Fibroblast of the conjunctiva (primary cell): Measurements from ENCODE around the gene TRMT1L.

Experiments used
- DNase-seq: peaks from one replicate; pipeline ENCODE4 v3.0.0-alpha.2; 2010; ENCODE audit warnings: low read depth

The TRMT1L gene

GRCh38 chr1:185129708-185130107, 27.0 kb downstream of the TRMT1L start:
- no peak for DNase-seq

- DNase-seq, result no peak
Measured at GRCh38 chr1:185112356-185112755, 44.4 kb downstream of the TRMT1L start.

DNA sequence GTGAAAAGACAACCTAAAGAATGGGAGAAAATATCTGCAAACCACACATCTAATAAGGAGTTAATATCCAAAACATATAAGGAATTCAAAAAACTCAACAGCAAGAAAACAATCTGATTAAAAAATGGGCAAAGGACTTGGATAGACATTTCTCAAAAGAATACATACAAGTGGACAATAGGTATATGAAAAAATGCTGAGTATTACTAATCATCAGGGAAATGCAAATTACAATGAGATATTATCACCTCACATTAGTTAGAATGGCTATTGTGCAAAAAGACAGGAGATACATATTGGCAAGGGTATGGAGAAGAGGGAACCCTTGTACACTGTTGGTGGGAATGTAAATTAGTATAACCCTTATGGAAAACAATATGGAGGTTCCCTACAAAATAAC, 44.9 kb downstream of the TRMT1L start:
- DNase-seq, result no peak

- DNase-seq, result no peak
Measured at GRCh38 chr1:185110145-185110544, 46.6 kb downstream of the TRMT1L start.

- DNase-seq, result no peak
Measured at GRCh38 chr1:185108321-185108720, 48.4 kb downstream of the TRMT1L start.

DNA sequence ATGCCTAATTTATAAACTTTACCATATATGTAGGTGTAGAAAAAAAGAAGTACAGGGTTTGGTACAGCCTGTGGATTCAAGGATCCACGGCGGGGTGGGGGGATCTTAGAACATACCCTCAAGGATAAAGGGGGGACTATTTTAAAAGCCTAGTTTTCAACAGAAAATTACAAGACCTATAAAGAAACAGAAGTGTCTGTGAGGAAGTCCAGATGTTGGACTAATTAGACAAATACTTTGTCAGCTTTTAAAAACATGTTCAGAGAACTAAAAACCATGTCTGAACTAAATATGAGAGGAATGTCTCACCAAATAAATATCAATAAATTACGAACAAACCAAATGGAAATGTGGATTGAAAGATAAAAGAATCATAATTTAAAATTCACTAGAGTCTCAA, 51.6 kb downstream of the TRMT1L start:
- DNase-seq, result no peak

DNA sequence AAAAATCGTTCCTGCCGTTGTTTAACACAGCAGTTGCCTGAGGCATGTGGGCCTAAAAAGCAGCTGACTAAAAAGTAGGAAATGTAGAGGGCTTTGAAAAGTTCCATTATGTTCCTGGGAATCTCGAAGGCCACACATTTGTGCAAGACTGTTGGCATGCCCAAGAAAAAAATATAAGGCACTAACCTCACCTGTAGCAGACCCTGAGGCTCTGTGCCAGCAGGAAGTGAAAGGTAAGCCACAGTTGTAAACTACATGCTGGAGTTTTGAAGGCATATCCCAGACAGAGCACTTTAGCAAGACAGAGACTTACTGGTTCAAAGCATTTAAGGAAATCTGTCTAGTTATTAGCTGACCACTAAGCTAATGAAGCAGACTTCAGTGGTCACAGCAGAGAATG, 52.7 kb downstream of the TRMT1L start:
- no peak for DNase-seq

GRCh38 chr1:185096531-185096930, 60.2 kb downstream of the TRMT1L start:
- DNase-seq, result no peak

GRCh38 chr1:185094761-185095160, 62.0 kb downstream of the TRMT1L start:
- no peak for DNase-seq

DNA sequence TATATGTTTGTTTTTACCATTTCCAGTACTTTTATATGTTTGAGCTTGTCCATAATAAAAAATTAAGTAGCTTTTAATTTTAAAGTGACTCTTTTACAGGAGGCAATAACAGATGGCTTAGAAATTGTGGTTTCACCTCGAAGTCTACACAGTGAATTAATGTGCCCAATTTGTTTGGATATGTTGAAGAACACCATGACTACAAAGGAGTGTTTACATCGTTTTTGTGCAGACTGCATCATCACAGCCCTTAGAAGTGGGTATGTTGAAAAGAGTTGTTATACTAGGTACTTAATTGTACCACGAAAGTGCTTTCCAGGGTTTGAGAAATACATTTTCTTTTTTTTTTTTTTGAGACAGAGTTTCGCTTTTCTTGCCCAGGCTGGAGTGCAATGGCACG, 65.3 kb downstream of the TRMT1L start:
- DNase-seq, result no peak

- no peak for DNase-seq
Measured at GRCh38 chr1:185087746-185088145, 69.0 kb downstream of the TRMT1L start.

- no peak for DNase-seq
Measured at GRCh38 chr1:185087101-185087500, 69.7 kb downstream of the TRMT1L start.

GRCh38 chr1:185083818-185084217, 72.9 kb downstream of the TRMT1L start:
- DNase-seq, result no peak

GRCh38 chr1:185080422-185080821, 76.3 kb downstream of the TRMT1L start:
- no peak for DNase-seq

DNA sequence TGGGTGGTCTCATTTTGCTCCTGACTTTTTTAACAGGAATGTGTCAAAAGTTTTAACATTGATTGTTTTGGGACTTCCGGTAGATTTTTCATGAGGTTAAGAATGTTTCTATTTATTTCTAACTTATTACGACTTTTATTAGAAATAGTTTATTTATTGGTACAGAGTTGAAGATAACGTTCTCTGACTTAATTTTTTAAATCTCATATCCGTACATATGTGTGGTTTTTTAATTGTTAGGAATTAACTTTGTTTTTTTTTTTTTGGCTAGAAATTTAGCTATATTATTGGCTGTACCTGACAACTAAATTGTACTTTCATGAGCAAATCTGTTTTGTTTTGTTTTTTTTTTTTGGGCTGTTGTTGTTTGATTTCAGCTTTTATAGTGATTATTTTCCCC, 79.4 kb downstream of the TRMT1L start:
- DNase-seq, result no peak

DNA sequence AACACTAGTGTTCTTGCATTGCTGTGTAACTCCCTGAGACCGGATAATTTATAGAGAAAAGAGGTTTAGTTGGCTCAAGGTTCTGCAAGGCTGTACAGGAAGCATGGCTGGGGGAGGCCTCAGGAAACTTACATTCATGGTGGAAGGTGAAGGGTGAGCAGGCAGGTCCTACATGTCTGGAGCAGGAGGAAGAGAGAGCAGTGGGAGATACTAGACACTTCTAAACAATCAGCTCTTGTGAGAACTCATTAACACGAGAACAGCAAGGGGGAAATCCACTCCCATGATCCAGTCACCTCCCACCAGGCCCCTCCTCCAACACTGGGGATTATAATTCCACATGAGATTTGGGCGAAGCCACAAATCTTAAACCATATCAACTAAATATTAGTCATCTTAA, 81.3 kb downstream of the TRMT1L start:
- no peak for DNase-seq

- DNase-seq, result no peak
Measured at GRCh38 chr1:185074307-185074706, 82.4 kb downstream of the TRMT1L start.

DNA sequence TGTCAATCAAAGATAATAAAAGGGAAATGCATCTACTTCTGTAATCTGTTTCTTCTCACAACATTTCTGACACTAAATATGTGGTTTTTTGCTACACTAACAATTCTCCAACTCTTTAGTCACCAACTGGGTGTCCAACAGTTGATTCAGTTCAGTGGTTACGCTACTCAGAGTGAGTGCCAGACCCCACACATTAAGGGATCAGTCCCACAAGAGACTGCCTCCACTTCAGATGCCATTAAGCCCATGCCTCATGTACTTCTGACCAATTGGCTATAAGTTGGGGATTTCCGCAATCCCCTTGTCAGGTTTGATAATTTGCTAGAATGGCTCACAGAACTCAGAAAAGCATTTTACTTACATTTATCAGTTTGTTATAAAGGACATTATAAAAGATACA, 83.0 kb downstream of the TRMT1L start:
- no peak for DNase-seq

DNA sequence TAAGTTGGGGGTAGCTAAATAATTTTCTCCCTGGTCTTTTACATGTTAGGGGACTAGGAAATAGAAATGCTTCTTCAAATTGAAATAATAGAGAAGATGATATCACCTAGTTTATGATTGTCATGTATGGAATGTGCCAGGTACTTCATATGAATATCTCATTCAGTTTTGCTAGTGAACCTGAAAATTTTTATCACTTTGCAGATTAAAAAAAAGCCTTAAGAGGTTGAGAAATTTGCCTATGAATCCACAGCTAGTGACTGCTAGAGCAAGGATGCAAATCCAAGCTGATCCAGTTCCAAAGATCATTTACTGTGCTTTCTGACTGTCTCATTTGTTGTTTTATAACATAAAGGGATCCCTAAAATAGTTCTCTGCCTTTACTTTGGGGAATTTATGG, 86.7 kb downstream of the TRMT1L start:
- no peak for DNase-seq

- no peak for DNase-seq
Measured at GRCh38 chr1:185069202-185069772, 87.5 kb downstream of the TRMT1L start.

DNA sequence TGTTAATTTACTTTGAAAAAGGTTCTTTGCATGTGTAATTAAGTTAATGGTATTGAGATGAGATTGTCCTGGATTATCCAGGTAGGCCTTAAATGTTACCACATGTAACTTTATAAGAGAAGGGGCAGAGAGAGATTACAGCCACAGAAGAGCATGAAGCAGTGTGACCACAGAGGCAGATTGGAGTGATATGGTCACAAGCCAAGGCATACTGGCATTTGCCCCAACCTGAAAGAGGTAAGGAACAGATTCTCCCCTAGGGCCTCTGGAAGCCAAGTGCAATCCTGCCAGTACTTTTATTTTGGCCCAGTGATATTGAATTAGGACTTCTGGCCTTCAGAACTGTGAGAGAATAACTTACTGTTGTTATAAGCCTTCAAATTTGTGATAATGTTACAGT, 88.4 kb downstream of the TRMT1L start:
- no peak for DNase-seq
